Fibroblast of skin of back (primary cell): ENCODE data around the gene IQCH.
"Not testable (repeated sequence)": the region's sequence is repeated elsewhere in the genome, so short reads cannot be mapped to it uniquely, and the experiment has no call there.

Experiments
- DNase-seq: peaks from one replicate; pipeline ENCODE4 v3.0.0-alpha.2; 2013

Gene IQCH

DNA sequence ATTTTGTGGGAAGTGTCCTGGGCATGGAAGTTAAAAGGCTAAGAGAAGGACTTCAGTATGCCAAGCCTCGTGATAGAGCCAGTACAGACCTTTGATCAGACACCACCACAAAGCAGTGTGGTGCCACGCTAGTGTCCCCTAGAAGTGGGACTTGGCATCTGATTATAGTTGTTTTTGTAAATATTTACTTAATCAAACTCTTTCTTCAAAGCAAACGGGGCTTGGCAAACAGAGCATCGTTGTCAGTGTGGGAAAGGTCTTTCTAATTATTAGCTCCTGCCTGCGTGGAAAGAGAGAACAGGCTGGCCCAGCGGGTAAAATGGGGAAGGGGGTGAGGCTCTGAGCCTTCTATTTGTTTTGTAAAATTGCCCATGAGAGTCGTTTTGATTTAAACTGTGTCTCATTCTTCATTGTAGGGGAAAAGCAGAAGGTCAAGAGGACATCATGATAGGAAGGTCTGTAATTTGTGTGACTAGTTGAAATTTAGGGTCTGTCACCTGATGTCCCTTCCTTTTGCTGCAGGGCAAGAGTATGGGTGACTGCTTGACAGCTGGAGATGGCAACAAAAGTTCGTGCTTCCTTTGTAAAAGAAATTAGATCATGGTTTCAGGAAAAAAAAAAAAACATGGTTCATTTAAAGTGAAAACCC lies 105.0 kb downstream of the IQCH start:
- DNase-seq, result no peak

DNA sequence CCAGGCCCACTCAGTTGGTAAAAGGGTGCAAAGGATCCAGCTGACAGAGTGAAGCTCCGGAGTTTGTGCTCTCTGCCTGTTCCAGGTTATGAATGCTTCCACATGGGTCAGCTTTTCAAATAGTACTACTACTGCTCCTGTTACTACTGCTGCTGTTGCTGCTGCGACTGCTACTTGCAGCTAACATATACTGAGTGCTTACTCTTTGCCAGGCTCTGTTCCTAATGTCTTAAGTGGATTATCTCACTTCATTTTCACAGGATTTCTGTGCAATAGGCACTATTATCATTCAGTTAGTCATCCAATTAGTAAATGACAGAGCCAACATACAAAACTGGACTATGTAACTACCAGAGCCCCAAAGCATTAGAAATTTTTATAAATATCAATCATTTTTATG lies 106.5 kb downstream of the IQCH start:
- no peak for DNase-seq

DNA sequence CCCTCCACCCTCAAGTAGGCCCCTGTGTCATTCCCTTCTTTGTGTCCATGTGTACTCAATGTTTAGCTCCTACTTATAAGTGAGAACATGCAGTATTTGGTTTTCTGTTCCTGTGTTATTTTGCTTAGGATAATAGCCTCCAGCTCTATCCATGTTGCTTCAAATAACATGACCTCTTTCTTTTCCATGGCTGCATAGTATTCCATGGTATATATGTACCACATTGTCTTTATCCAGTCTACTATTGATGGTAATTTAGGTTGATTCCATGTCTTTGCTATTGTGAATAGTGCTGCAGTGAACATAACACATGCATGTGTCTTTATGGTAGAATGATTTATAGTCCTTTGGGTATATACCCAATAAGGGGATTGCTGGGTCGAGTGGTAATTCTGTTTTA lies 109.1 kb downstream of the IQCH start:
- DNase-seq, result not testable (repeated sequence)

DNA sequence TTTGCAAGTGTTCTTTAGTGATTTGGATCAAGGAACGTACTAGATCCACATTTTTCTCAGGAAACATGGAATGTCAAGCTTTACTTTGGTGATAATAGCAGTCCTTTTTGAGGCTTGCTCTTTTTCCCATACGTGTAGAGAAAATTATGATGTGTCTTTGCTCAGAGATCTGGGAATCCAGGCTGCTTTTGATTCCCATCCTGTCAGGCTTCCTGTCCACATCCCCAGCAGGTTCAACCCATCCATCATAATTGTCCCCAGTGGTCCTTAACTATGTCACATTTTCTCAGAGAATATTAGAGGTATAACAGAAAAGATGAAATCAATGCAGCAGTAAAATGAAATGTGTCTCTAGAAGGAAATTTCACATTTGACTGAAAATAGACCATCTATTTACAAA lies 111.4 kb downstream of the IQCH start:
- DNase-seq, result no peak

DNA sequence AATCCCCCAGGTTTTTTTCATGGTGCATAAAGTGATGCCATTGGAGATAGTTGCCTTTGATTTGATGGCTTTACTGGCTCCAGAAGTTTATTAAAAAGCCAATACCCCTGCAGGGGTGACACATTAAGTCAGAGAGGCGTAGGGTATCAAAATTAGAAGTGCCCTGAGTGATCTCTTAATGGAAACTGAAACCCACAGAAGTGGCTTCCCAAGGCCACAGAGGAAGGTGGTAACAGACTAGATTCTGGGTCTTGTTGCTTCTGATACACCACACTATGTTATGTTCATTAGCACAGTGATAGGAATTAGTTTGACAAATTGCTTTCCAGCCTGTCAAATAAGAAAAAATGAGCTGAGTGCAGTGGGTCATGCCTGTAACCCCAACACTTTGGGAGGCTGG lies 112.3 kb downstream of the IQCH start:
- DNase-seq, result no peak

DNA sequence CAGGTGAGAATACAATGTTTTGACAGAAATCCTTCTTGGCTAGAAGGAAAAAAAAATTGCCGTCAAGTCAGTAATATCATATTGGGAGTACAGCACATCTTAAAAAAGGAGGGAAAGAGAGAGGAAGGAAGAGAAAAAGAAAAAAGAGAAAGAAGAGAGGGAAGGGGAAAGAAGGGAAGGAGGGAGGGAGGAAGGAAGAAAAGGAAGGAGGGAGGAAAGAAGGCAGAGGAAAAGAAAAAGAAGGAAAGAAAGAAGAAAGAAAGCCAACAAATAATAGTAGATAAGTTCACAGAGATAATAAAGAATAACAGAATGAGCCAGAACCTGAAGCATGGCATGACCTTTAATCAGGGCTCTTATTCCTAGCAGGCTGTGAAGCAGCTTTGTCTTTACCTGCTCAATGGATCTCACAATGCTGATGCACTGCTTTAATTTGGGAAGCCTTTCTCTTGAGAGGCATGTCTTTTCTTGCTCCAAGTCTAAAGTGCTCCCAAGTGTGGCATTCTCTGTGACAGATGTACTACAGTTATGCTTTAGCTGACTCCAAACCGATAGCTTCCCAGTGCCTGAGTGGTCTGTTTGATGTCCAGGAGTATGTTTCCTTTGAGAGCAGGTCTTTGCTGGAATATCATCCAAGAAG lies 114.9 kb downstream of the IQCH start:
- no peak for DNase-seq

DNA sequence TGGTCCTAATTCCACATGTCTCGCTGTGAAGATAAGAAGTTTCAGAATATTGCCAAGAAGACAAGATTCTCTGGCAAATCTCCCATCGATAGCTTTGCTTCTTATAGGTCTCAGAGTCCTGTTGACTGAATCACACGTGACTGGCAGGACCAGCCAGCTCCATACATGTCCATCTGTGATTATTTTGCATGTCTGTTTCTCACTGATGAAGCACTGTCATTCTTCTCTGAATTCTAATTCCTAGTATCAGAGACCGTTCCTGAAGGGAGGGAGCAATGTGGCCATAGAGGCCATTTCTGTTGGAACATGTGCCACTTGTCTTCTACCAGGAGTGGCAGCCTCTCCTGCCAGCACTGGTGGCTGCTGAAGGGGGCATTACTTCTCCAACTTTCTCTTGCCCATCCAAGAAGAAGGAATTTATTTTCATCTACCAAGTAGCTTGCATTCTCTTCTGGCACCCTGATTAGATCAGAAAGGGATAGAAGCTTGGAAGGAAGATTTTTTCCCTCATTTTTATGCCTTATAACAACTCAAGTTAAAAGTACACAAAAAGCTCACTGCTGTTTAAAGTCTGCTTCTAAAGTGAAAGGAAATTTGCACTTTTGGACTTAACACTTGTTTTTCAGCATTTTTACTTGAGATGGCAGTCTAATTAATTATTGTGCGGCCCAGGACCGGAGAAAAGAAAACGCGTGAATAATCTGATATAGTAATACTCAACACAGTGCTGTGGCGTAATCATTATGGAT lies 115.8 kb downstream of the IQCH start:
- no peak for DNase-seq

DNA sequence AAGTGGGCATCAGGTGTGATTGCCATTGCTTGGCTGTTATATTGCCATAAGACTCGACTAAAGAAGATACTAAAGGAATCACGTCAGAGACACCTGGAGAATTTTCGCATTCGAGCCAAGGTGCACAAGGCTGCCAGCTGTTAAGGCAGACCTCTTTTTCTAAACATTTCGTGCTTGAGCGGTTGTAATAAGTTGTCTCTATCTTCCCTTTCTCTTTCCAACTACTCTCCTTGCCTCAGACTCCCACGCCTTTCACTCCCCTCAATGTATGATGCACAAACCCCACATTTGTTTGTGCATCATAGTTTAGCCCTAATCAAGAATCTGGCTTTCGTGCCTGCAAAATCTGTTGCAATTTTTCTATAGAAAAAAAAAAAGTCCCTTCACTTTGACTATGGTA lies 118.0 kb downstream of the IQCH start:
- DNase-seq, result no peak

DNA sequence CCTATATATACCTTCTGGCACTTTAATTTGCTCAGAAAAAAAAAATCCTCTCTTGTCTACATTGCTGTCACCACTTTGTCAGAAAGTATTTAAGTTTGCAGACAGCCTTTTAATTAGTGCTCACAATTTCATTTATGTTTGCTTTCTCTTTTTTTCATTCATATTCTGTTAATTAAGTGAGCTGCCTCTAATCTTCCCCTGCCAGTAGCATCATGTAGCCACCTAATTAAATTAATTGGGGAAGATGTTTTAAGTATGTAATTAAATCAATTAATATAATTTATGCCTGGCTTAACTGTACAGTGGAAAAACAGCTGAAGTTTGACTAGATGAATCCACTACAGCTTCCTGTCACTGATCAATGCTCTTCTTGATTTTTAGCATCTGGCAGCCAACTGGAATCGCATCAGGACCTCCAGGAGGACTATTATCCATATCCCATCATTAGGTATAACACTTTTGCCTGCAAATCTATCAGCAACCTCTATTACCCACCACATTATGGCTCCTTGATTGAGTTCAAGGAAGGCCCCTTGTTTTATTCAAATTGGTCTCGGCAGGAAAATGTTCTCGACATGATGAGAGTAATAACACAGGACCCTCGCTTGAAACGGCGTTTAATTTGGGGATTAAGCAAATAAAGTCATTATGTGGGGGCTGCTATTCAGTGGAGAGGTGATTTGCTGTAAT lies 118.5 kb downstream of the IQCH start:
- no peak for DNase-seq

DNA sequence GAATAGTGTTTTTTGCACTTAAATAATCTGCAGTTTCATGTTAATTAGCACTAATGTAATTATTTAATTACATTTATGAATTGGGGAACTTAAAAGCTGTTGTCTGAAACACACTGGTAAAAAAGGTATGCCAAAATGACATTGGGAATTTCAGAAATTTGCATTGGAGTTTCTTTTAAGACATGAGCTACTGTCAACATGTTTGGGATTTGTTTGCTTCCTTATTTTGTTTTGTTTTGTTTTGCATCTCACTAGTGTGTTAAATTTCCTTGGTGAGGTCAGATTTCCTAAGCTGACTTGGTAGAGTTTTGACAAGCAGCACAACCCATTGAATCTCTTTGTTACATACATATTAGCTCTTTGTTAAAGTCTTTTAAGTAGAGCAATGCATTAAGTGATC lies 119.4 kb downstream of the IQCH start:
- no peak for DNase-seq

DNA sequence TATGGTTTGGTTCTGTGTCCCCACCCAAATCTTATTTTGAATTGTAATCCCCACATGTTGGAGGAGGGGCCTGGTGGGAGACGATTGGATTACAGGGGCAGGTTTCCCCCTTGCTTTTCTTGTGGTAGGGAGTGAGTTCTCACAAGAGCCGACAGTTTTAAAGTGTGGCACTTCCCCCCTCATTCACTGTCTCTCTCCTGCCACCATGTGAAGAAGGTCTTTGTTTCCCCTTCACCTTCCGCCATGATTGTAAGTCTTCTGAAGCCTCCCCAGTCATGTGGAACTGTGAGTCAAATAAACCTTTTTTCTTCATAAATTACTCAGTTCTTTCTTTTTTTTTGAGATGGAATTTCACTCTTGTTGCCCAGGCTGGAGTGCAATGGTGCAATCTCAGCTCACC lies 124.9 kb downstream of the IQCH start:
- no peak for DNase-seq

DNA sequence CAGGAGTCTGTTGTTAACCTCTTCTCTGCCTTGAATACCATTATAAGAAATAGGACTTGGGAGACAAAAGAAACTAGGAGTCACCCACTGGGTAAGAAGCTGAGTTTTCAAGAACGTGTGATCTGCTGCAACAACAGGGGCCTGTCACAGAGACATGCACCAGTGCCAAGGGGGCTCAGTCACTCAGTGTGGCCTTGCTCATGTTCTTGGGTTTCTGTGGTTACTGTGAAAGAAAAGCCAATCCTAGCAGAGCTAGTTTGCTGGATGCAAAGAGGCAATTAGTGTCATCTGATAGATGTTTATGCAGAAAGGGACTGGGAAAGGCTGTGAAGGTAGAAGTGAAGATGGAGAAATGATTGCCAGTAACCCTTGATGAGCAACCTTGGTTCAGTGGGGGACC lies 126.3 kb downstream of the IQCH start:
- DNase-seq, result no peak

DNA sequence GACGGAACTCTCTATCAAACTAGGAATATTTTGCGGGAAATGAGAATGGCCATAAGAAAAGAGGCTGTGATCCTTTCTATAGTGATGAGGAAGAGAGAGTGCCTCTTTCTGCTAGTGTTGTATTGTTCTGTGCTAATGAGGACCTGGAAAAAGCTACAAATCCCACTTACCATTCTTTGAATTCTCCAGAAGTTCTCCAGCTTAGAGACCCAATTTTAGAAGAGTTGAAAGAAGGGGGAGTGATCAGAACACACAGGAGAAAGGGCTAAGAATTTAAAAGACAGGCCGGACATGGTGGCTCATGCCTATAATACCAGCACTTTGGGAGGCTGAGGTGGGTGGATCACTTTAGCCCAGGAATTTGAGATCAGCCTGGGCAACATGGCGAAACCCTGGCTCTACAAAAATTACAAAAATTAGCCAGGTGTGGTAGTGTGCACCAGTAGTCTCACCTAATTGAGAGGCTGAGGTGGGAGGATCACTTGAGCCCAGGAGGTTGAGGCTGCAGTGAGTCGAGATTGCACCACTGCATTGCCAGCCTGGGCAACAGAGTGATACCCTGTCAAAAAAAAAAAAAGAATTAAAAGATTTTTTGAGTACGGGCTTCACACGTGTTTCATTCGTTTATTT lies 126.9 kb downstream of the IQCH start:
- DNase-seq, result no peak

DNA sequence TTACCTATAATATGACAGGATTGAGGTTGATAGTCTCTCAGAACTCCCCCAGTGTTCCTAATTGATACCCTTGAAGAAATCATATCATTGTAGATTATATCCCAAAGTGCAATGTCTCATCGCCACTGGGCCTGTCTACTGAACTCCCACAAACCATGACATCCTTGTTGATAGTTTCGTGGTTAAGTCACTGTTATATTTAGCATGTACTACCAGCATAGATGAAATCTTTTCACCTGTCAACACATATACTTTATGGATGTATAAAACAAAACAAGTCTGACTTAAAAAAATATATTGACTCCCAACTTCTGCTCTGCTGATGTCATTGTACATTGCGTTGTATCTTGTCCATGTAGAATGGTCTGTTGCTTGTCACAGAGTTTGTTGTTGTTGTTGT lies 128.1 kb downstream of the IQCH start:
- DNase-seq, result peak; percentile 6

DNA sequence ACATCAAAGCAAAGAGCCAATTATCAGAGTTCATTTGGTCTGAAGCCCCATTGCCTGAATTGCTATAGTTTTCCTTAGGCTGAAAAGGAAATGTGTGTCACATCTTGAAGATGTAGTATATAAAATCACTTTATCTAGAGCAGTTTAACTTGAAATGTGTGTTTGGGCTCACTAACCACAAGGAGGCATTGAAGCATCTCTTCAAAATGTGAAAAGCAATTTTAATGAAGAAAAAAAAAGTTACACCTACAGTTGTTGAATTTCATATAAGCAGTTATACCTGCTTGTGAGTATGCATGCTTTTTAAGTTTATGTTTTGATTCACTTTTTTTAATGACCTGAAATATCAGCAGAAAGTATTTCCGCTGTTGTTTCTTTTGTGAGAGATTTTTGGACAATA lies 129.3 kb downstream of the IQCH start:
- DNase-seq, result no peak

DNA sequence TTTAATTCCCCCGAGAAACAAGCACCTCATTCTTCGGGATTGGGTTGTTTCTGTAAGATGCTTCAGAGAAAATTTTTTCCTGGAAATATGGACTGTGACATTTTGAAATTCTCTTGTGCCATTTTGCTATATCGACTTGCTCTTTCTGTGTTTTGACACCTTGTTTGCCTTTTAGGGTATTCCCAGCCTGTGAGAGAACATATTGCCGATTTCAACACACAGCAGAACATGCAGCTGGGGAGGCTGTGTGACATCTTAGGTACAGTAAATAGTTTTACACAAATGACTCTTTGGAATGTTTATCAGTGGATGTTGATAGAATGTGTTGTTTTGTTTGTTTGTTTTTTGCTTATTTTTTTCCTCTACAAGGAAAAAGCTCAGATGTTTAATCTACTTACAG lies 130.2 kb downstream of the IQCH start:
- DNase-seq, result no peak

DNA sequence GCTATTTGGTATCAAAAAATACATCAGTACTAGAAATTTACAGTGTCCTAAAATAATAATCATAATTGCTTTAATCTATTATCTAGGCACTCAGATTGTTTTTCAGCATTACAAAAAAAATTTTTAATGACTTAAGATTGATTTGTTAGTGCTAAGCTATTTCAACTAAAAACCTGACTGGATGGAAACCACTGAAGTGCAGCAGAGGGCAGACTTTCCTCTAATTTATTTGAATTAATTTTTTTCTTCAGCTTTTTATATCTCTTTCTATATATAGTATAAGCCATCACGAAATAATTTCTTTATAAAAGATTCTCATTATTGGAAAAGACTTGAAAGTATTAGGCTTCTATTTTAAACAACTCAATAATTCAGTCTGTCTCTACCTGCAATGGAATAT lies 131.4 kb downstream of the IQCH start:
- no peak for DNase-seq

DNA sequence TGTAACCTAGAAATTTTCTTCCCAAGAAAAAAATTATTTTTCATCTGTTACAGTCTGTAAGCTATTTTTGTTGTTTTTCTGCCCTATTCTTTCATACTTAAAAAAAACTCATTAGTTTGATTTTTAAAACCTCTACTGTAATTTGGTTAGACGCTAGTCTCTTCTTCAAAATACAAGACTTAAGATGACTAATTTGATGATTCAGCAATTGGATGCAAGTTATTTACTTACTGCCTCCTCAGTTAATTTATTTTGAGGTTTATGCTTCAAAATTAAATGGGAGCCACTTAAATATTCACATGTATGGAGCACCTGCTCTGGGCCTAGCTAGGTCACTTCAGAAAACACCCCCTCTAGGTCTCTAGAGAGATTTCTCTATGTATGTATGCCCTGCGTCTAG lies 132.4 kb downstream of the IQCH start:
- DNase-seq, result no peak

DNA sequence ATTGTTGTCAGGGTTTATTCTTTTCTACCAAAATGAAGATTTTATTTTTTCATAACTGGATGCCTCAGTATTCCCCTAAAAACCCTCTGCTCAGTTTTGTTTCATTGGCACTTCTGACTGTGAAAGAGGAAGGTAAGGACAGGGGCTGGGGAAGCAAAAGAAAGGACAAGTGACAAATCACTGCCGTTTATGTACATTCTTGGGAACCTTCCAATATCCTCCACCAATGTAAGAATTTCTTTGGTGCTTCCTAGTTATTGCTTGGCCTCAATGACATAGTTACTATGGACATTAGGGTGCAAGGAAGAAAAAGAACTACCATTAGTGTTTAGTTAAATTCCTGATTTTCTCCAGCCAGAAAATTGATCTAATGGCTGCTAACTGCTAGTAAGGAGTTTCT lies 135.4 kb downstream of the IQCH start:
- DNase-seq, result no peak

DNA sequence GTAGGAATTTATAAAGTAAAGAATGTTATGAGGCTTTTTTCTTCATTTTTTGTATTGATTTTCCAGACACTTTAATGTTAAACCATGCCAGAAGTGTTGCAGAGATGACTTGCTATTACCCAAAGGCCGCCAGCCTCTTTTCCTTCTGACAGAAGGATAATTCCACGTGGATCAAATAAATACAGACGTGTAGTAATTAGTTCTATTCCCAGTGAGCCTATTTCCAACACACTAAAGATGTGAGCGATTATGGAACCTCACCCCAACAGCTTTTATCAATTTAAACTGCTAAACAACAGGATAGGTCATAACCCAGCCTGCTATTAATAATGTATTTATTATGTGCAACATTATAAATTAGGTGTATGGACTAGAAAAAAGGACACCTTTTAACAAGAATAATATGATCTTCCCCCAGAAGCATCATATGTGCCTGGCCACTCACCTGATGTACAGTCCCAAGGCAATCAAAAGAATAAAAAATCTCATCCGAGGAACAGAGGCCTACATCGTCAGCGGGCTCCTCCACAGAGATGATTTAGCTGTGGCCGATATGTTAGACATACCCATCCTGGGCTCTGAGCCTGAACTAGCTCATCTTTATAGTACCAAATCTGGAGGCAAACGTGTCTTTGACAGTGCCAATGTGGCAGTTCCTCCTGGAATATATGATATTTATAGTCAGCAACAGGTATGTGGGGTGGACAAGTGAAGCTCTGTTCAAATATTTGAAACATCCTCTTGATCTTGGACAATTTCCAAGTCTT lies 140.5 kb downstream of the IQCH start:
- DNase-seq, result no peak

DNA sequence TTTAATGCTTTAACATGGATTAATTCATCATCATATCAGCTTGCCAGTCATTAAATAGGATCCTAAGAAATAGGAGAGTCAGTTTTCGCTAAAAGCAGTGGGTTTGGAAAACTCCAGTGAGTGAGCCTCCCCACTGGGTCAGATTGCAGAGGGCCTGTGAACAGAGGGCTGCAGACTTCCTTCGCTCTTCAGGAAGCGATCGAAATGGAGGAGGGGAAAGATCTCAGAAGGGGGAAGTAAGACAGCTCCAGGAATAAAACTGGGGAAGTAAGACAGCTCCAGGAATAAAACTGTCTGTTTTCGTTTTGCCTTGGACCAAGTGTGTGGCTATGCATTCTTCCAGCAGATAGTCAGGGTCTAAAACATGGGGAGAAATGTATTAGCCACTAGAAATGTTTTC lies 141.5 kb downstream of the IQCH start:
- no peak for DNase-seq

DNA sequence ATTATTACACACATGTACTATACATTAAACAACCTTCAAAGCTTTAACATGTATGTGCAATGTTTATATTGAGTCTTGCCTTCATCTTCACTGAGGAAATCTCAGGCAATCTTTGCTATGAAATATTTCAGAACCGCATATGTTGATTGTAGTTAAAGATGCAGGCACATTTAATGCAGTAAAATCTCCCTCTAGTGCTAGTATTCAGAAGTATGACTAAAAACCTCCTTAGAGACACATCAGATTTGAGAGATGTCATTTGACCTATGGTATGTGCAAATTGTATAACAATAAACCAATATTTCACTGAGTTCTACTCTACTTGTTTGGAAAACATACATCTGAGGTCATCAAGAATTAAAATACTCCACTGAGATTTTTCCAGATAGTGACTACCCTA lies 142.6 kb downstream of the IQCH start:
- DNase-seq, result peak; percentile 19
